H1 (cell line): Measurements from ENCODE around the gene PRR29. TPM values are rescaled to one million over a fixed set of nuclear protein-coding genes. Genes with fewer than 3 reads are reported as not detected.

ENCODE experiments used
- ASH2L ChIP-seq: fragments of 200-600, 300-600 bp; sonication (generic); IDR thresholded peaks from one replicate; pipeline ENCODE4 v1.7.1; 2017; ENCODE audit warnings: low read length
- GABPA ChIP-seq: IDR thresholded peaks from 2 replicates; pipeline ENCODE4 v1.6.1; 2011; ENCODE audit warnings: mild to moderate bottlenecking, low read length, moderate library complexity, borderline replicate concordance; ENCODE audit not compliant: insufficient read depth
- MAFK ChIP-seq: IDR thresholded peaks from 2 replicates; pipeline ENCODE4 v1.6.1; 2012; ENCODE audit warnings: low read depth, mild to moderate bottlenecking, improper control_type of control experiment, low read length
- SAP30 ChIP-seq: fragments of 300-600 bp; sonication (generic); IDR thresholded peaks from 2 replicates; pipeline ENCODE4 v1.7.1; 2012; ENCODE audit warnings: low read length, moderate library complexity, mild to moderate bottlenecking, inconsistent platforms; ENCODE audit not compliant: insufficient read depth, insufficient replicate concordance
- SP1 ChIP-seq: IDR thresholded peaks from 2 replicates; pipeline ENCODE4 v1.6.1; 2011; ENCODE audit warnings: low read depth, low read length
- polyA plus RNA-seq, 7 experiments: library from polyadenylated mRNA; depleted of rRNA in 3 of 7; stranded (reverse) in 5 of 7; unstranded in 2 of 7; fragments of >200 nt in 5 of 7; fragments of 200-250 nt in 2 of 7; gene quantifications; 1 replicate in 5 of 7; 2 replicates in 1 of 7; 4 replicates in 1 of 7; pipeline versions ENCODE4 v1.2.1 to v1.2.3, GENCODE V29; 2011 to 2013; ENCODE audit warnings: missing spikeins in 2 of 7, mixed read lengths in 2 of 7
- total RNA-seq: library from RNA; stranded (reverse); fragmentation: NEBNext Ultra II Directional; extraction: Animal tissue kit (Norgen Biotek cat#: 25700); gene quantifications from 2 replicates; pipeline ENCODE4 v1.2.1, GENCODE V29; 2021
- TF ChIP-seq, protein P1 (sequence below): fragments of 300-600 bp; sonication (generic); IDR thresholded peaks from 2 replicates; pipeline ENCODE4 v1.7.1; 2012; ENCODE audit warnings: low read length, moderate library complexity, mild to moderate bottlenecking, inconsistent platforms; ENCODE audit not compliant: insufficient replicate concordance
- TF ChIP-seq, protein P2 (sequence below): IDR thresholded peaks from 2 replicates; pipeline ENCODE4 v1.6.1; 2011; ENCODE audit warnings: low read length, improper control_type of control experiment

Gene PRR29
- total and polyA plus RNA-seq, 2 of the 8 experiments (the other 6 are each of a cell fraction or from before 2014, with no cell fraction given): 0.67 to 0.83 TPM

- TF ChIP-seq, protein P1, sequence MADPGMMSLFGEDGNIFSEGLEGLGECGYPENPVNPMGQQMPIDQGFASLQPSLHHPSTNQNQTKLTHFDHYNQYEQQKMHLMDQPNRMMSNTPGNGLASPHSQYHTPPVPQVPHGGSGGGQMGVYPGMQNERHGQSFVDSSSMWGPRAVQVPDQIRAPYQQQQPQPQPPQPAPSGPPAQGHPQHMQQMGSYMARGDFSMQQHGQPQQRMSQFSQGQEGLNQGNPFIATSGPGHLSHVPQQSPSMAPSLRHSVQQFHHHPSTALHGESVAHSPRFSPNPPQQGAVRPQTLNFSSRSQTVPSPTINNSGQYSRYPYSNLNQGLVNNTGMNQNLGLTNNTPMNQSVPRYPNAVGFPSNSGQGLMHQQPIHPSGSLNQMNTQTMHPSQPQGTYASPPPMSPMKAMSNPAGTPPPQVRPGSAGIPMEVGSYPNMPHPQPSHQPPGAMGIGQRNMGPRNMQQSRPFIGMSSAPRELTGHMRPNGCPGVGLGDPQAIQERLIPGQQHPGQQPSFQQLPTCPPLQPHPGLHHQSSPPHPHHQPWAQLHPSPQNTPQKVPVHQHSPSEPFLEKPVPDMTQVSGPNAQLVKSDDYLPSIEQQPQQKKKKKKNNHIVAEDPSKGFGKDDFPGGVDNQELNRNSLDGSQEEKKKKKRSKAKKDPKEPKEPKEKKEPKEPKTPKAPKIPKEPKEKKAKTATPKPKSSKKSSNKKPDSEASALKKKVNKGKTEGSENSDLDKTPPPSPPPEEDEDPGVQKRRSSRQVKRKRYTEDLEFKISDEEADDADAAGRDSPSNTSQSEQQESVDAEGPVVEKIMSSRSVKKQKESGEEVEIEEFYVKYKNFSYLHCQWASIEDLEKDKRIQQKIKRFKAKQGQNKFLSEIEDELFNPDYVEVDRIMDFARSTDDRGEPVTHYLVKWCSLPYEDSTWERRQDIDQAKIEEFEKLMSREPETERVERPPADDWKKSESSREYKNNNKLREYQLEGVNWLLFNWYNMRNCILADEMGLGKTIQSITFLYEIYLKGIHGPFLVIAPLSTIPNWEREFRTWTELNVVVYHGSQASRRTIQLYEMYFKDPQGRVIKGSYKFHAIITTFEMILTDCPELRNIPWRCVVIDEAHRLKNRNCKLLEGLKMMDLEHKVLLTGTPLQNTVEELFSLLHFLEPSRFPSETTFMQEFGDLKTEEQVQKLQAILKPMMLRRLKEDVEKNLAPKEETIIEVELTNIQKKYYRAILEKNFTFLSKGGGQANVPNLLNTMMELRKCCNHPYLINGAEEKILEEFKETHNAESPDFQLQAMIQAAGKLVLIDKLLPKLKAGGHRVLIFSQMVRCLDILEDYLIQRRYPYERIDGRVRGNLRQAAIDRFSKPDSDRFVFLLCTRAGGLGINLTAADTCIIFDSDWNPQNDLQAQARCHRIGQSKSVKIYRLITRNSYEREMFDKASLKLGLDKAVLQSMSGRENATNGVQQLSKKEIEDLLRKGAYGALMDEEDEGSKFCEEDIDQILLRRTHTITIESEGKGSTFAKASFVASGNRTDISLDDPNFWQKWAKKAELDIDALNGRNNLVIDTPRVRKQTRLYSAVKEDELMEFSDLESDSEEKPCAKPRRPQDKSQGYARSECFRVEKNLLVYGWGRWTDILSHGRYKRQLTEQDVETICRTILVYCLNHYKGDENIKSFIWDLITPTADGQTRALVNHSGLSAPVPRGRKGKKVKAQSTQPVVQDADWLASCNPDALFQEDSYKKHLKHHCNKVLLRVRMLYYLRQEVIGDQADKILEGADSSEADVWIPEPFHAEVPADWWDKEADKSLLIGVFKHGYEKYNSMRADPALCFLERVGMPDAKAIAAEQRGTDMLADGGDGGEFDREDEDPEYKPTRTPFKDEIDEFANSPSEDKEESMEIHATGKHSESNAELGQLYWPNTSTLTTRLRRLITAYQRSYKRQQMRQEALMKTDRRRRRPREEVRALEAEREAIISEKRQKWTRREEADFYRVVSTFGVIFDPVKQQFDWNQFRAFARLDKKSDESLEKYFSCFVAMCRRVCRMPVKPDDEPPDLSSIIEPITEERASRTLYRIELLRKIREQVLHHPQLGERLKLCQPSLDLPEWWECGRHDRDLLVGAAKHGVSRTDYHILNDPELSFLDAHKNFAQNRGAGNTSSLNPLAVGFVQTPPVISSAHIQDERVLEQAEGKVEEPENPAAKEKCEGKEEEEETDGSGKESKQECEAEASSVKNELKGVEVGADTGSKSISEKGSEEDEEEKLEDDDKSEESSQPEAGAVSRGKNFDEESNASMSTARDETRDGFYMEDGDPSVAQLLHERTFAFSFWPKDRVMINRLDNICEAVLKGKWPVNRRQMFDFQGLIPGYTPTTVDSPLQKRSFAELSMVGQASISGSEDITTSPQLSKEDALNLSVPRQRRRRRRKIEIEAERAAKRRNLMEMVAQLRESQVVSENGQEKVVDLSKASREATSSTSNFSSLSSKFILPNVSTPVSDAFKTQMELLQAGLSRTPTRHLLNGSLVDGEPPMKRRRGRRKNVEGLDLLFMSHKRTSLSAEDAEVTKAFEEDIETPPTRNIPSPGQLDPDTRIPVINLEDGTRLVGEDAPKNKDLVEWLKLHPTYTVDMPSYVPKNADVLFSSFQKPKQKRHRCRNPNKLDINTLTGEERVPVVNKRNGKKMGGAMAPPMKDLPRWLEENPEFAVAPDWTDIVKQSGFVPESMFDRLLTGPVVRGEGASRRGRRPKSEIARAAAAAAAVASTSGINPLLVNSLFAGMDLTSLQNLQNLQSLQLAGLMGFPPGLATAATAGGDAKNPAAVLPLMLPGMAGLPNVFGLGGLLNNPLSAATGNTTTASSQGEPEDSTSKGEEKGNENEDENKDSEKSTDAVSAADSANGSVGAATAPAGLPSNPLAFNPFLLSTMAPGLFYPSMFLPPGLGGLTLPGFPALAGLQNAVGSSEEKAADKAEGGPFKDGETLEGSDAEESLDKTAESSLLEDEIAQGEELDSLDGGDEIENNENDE: no peak
- TF ChIP-seq GABPA (no peak), MAFK (no peak), ASH2L (no peak), SP1 (no peak), SAP30 (no peak)
- TF ChIP-seq, protein P2, sequence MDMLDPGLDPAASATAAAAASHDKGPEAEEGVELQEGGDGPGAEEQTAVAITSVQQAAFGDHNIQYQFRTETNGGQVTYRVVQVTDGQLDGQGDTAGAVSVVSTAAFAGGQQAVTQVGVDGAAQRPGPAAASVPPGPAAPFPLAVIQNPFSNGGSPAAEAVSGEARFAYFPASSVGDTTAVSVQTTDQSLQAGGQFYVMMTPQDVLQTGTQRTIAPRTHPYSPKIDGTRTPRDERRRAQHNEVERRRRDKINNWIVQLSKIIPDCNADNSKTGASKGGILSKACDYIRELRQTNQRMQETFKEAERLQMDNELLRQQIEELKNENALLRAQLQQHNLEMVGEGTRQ: no peak
Observed at GRCh38 chr17:64003526-64004121, 5.5 kb downstream of the PRR29 start (continued).
